ENCODE data around the gene ZNF280C. TPM values are rescaled to one million over a fixed set of nuclear protein-coding genes. Genes with fewer than 3 reads are reported as not detected.
A peak's percentile ranks its signal among the peaks of the same experiment; 100 is the strongest.

ZNF280C gene
- total RNA-seq, 4 donors from 2014 or later = 2.4 to 7.0 (median 3.6) TPM

- Histone ChIP-seq H3K9me3 (no peaks in the 10 kb centered on the region), H3K27me3 (peaks cover 0 to 5% of the 10 kb centered on the region in 2 donors), H3K36me3 (no peaks in the 10 kb centered on the region), H3K4me1 (peaks cover 0 to 9% (median 2%) of the 10 kb centered on the region in 4 donors), H3K27ac (no peak overlapping the region), H3K4me3 (no peak overlapping the region)
- TF ChIP-seq POLR2A (IDR thresholded peaks at IDR 0.05) (no peak), EP300 (IDR thresholded peaks at IDR 0.05) (no peak)
- TF ChIP-seq, protein P1, sequence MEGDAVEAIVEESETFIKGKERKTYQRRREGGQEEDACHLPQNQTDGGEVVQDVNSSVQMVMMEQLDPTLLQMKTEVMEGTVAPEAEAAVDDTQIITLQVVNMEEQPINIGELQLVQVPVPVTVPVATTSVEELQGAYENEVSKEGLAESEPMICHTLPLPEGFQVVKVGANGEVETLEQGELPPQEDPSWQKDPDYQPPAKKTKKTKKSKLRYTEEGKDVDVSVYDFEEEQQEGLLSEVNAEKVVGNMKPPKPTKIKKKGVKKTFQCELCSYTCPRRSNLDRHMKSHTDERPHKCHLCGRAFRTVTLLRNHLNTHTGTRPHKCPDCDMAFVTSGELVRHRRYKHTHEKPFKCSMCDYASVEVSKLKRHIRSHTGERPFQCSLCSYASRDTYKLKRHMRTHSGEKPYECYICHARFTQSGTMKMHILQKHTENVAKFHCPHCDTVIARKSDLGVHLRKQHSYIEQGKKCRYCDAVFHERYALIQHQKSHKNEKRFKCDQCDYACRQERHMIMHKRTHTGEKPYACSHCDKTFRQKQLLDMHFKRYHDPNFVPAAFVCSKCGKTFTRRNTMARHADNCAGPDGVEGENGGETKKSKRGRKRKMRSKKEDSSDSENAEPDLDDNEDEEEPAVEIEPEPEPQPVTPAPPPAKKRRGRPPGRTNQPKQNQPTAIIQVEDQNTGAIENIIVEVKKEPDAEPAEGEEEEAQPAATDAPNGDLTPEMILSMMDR (IDR thresholded peaks at IDR 0.05) = no peak
- WGBS, 2 donors = 49 to 53% methylated on average over 2 to 4 of the region's 4 CpGs
- no peak for DNase-seq (ENCODE audit: low spot score in 2 of 2)
Observed at GRCh38 chrX:130176942-130177341, 91.8 kb downstream of the ZNF280C start.

- Histone ChIP-seq H3K27ac (no peak overlapping the region), H3K36me3 (no peaks in the 10 kb centered on the region), H3K27me3 (peaks cover 0 to 5% of the 10 kb centered on the region in 2 donors), H3K4me1 (peaks cover 0 to 15% (median 2%) of the 10 kb centered on the region in 4 donors), H3K4me3 (no peak overlapping the region), H3K9me3 (no peaks in the 10 kb centered on the region)
- no peak for DNase-seq (ENCODE audit: low spot score in 2 of 2)
- TF ChIP-seq POLR2A (IDR thresholded peaks at IDR 0.05) = no peak
Observed at GRCh38 chrX:130176354-130176776, 92.3 kb downstream of the ZNF280C start.

DNA sequence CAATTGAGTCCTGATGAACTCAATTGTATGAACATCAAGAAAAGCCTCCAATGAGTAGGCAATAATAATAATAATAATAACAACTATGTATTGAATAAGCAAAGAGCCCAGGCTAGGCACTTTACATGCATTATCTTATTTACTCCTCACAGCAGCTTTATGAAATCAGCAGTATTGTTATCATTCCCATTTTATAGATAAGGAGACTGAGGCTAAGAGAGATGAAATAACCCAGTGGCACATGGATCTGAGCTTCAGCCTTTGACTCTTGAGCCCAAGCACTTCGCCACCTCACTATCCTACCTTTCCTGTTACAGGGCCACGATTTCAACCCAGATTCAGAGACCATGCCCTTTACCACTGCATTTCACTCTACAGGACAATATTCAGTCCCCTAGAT is 93.8 kb downstream of the ZNF280C start:
- 77 to 100% methylated on average over 1 to 2 of the region's 2 CpGs for WGBS, 2 donors

DNA sequence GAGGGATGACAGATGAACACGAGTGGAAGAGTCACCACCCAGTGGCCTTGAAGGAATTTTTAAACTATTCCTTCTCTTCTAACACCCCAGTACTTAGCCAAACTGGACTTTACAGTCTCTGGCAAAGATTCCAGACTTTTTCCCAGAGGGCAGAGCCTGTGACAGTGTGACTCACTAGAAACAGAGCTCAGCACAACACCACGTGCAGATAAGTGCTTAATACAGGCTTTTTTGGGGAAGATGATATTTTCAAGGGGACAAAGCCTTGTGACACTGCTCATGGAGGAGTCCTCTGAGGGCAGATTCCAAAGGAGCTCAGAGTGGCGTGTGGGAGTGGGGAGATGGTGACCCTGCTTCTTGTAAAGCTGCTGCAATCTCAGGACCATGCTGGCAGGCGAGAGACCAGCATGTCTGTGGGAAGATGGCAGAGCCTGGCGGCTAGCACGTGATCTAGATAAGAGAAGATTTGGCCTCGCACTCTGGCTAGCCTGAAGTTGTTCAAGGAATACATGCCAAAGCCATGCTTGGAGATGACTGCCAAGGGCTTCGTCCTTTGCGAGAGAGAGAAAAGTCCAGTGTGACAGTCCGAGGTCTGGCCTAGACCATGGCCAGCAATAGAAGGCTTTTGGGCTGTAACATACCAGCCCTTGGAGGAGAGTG is 94.5 kb downstream of the ZNF280C start:
- 58 to 59% methylated on average over 9 to 10 of the region's 10 CpGs for WGBS, 2 donors
- peak in 1 of 2 donors; percentile 52 for TF ChIP-seq EP300 (IDR thresholded peaks at IDR 0.05)
- TF ChIP-seq, protein P1 (IDR thresholded peaks at IDR 0.05) = no peak
- Histone ChIP-seq H3K4me3 (no peak overlapping the region), H3K4me1 (peaks cover 0 to 19% (median 2%) of the 10 kb centered on the region in 4 donors), H3K9me3 (no peaks in the 10 kb centered on the region), H3K27me3 (peaks cover 0 to 5% of the 10 kb centered on the region in 2 donors), H3K27ac (peak overlapping the region in 3 of 4 donors; percentile 45 to 68 (median 64)), H3K36me3 (no peaks in the 10 kb centered on the region)
- peak in 1 of 2 donors; percentile 36 for DNase-seq (ENCODE audit: low spot score in 2 of 2)

More for the DNA sequence above, 93.8 kb downstream of the ZNF280C start:
- peaks cover 0 to 5% of the 10 kb centered on the region in 2 donors for H3K27me3 ChIP-seq
- H3K27ac ChIP-seq = peak overlapping the region in 2 of 4 donors; percentile 64 to 68
- DNase-seq (ENCODE audit: low spot score in 2 of 2) = no peak
- no peaks in the 10 kb centered on the region for H3K36me3 ChIP-seq
- peaks cover 0 to 19% (median 2%) of the 10 kb centered on the region in 4 donors for H3K4me1 ChIP-seq
- TF ChIP-seq POLR2A (IDR thresholded peaks at IDR 0.05) (no peak), EP300 (IDR thresholded peaks at IDR 0.05) (no peak)
- TF ChIP-seq, protein P1 (IDR thresholded peaks at IDR 0.05) = no peak
- no peak overlapping the region for H3K4me3 ChIP-seq
- no peaks in the 10 kb centered on the region for H3K9me3 ChIP-seq

- 52 to 65% methylated on average over 6 to 7 of the region's 7 CpGs for WGBS, 2 donors
- H3K4me3 ChIP-seq = no peak overlapping the region
- H3K27me3 ChIP-seq = peaks cover 0 to 5% of the 10 kb centered on the region in 2 donors
- TF ChIP-seq POLR2A (IDR thresholded peaks at IDR 0.05) (no peak), EP300 (IDR thresholded peaks at IDR 0.05) (no peak)
- TF ChIP-seq, protein P1 (IDR thresholded peaks at IDR 0.05) = no peak
- DNase-seq (ENCODE audit: low spot score in 2 of 2) = peak in 1 of 2 donors; percentile 30
- H3K9me3 ChIP-seq = no peaks in the 10 kb centered on the region
- H3K27ac ChIP-seq = peak overlapping the region in 3 of 4 donors; percentile 45 to 68 (median 49)
- no peaks in the 10 kb centered on the region for H3K36me3 ChIP-seq
- peaks cover 0 to 19% (median 2%) of the 10 kb centered on the region in 4 donors for H3K4me1 ChIP-seq
Observed at GRCh38 chrX:130173190-130173895, 95.4 kb downstream of the ZNF280C start.

Measured in tibial nerve (tissue), 4 donors.